HG03460 (cell line): ENCODE results near the gene SNRPB2.

ENCODE experiments used
- ATAC-seq: cut with Tn5 transposase; IDR thresholded peaks from one replicate; pipeline ENCODE4 v1.9.1; 2021; ENCODE audit not compliant: unreplicated experiment

Gene SNRPB2

GRCh38 chr20:16729565-16730460 is at the start of gene SNRPB2:
Gene SNRPB2, plus strand, starts transcription at chr20:16730026. Its CDS starts 1,677 bp downstream, at chr20:16731703.
- ATAC-seq = peak; percentile 98

- no peak for ATAC-seq
These were observed 45.4 kb upstream of the SNRPB2 start for GRCh38 chr20:16684416-16684815.

- ATAC-seq = no peak
These were observed 39.9 kb upstream of the SNRPB2 start for GRCh38 chr20:16689906-16690305.

DNA sequence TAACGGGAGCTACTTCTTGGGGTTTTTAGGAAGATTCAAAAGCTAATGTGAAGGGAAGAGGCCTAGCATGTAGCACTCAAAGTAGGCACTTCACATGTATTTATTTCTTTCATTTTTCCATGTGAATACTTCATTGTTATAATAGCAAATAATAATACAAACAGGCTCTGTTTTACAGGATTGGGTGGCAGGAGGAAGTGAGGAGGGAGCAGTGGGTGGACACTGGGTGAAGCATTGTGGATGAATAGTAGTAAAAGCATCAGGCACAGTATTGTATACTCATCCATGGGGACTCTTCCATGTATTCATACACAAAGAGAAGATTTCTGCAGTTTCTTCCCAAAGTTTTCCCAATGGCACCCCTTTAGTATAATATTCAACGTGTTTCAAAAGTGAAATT is 38.4 kb upstream of the SNRPB2 start:
- no peak for ATAC-seq

DNA sequence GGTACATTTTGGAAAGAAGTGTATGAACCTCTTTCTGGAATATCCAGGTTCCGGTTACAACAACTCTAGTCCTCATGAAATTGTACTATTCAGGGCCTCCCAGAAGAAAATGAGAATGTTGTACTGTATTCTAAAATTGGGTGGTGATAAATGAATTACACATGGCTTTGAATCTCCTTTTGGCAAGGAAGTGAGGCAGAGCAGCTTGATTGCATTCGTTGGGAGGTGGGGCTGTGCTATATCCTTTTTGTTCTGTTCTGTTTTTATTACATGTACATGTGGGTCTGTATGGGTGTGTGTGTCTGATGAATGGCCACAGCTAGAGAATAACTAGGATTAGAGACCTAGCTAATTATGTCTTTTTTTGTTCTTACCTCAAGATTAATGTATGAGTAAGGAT is 37.8 kb upstream of the SNRPB2 start:
- ATAC-seq = no peak

- no peak for ATAC-seq
These were observed 37.4 kb upstream of the SNRPB2 start for GRCh38 chr20:16692442-16692841.

GRCh38 chr20:16693278-16693677 is 36.5 kb upstream of the SNRPB2 start:
- ATAC-seq = no peak

DNA sequence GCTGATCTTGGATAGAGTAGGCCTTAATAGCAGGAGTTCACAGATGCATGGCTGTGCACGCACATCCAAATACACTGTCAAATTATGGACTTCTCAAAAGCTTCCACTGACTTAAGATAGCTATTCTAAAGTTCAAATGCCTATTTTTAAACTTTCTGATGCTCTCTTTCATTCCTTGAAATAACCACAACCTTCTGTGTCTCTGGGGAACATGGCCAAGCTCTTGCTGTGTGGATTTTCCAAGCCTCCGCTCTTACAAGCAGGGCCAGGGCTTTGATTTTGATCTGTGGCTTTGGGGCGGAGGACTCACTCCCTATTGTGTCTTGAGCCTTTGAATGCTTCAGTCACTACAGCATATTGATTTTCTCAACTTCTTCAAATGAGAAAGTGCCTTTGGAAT is 35.7 kb upstream of the SNRPB2 start:
- ATAC-seq = no peak

GRCh38 chr20:16695628-16696027 is 34.2 kb upstream of the SNRPB2 start:
- ATAC-seq = no peak

DNA sequence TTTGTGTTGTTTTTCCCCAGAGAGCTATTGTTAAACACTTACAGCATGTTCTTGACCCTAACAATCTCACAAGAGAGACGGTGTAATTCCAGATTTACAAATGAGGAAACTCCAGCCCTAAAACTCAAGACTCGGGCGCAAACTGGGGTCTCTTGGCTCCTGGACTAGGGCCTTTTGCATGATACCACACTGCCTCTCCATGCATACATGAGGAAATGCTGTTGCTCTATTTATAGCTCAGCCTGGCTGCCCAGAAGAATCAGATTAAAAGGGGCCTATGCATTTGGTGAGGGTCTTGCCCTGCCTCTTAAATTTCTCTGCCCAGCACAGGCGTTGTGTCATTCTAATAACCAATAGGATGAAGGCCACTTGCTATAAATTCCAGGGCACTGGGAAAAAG is 30.5 kb upstream of the SNRPB2 start:
- ATAC-seq = no peak

DNA sequence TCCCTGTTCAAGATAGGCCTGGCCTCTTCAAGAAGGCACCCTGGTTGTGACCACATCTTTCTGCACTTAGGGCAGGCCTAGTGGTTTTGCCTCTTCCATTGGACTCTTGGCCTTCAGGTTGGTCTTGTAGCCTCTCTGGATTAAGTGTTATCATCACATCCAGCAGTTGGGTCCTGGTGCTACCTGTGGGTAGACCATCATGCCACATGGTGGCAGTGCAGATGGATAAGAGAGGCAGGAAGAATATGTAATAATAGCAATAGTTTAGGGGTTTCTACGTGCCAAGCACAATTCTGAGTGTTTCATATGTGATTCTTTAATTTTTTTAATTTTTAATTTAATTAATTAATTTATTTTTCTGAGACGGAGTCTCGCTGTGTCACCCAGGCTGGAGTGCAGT is 28.5 kb upstream of the SNRPB2 start:
- ATAC-seq = no peak

DNA sequence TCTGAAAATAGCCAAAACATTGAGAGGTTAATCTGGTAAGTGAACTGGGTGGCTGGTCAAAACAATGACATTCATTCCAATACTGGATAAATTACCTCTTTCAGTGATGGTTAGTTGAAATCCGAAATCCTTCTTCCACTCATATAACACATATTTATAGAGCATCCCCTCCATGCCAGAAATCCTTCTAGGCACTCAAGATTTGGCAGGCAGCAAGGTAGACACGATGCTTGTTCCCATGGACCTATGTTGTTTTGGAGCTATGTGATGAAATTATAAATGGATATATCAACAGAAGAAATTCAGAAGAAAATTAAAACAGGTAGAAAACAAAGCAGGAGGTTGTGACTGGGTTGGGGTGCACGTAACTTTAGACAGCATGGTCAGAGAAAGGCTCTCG is 26.3 kb upstream of the SNRPB2 start:
- no peak for ATAC-seq

DNA sequence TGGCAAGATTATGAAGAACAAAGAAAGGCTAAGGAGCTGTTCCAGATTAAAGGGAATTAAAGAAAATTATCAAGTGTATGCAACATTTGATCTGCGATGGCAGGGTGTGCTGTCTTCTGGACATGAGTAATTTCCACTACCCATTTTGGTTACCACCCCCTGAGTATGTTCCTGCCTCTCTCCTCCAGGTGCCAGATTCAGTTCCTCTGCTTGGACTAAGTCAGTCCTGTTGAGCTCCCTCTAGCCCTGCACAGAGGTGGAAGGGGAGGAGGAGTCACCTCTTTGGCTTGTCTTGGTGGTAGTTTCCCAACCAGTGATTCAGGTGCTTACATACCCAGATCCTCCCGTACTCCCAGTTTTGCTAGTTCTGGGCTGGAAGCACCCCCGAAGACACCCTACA is 22.2 kb upstream of the SNRPB2 start:
- no peak for ATAC-seq

DNA sequence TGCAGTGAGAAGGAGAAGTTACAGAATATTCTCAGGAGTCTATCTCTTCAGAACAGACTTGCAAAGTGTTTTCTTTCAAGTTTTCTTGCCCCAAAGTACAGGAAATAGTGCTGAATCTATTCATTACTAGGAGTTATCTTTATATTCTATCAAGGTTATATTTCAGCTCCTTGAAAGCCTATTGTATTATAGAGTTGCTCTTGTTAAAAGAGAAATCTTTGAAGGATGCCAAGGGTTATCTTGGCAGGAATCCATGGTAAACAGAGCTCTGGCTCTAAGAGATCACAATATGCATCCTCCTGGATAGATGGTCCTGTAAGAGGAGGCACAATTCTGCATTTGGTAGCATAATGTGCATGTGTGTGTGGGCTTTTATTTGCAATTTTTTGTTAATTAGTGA is 21.2 kb upstream of the SNRPB2 start:
- ATAC-seq = no peak

DNA sequence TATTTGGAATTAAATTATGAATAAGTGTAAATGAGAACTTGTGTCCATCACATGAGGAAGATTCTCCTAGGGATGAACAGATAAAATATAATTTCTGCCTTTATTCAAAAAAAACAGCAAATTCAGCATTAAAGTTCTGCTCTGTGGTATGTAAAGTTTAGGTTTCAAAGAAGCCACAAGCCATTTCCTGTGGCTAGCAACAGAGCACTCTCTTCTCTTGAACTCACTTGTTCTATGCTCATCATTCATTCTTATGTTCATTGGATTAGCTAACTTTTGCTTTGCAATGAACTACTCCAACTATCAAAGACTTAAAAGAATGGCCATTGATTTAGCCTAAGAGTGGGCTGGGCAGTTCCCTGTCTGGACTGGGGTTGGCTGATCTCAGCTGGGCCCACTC is 20.8 kb upstream of the SNRPB2 start:
- ATAC-seq = peak; percentile 86

DNA sequence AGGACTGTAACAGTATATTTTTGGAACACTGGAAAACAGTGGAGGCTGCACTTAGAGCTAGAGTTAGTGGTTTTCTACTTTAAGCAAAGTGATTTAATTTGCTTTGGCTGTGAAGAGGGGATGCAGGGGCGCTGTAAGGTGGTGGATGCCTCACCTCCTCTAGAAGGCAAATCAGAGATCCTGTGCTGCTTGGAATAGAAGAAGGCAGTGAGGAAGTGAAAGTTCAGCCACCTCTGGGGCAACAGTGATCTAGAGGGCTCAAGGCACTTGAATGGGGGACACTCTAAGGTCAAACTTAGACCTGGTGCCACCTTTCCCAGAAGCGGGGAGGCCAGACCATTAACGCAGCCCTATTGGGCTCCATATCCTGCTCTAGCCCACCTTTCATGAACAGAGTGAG is 19.0 kb upstream of the SNRPB2 start:
- no peak for ATAC-seq

- no peak for ATAC-seq
These were observed 18.1 kb upstream of the SNRPB2 start for GRCh38 chr20:16711661-16712258.

DNA sequence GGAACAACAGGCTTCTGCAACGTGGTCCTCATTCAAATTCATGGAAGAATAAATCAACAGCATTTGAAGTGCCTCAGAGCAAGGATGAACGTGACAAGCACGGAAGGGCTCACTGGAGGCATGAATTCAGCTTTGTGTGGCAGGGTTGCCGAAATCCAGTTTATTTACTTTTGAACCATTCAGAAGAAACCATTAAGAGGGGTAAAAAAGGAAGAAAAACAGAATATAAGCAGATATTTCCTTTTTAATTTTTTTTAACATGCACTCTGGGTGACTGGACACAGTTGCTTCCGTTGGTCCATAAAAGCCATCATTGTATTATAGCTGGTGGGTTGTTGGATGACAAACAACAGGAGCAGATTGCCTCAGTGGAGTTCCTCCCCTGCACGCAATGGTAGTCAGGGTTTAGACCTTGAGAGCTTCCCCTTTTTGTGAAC is 17.3 kb upstream of the SNRPB2 start:
- ATAC-seq = no peak

DNA sequence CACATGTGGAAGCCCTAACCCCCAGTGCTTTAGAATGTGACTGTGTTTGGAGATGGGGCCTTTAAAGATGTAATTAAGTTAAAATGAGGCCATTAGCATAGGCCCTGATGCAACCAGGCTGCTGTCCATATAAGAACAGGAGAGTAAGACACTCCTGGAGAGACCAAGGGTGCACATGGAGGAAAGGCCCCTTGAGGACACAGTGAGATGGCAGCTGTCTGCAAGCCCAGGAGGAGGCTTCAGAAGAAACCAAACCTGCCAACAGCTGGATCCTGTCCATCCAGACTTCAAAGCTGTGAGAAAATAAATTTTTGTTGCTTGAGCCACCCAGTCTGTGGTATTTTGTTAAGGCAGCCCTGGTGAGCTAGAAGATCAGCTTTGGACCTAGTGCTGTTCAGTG is 16.8 kb upstream of the SNRPB2 start:
- no peak for ATAC-seq

DNA sequence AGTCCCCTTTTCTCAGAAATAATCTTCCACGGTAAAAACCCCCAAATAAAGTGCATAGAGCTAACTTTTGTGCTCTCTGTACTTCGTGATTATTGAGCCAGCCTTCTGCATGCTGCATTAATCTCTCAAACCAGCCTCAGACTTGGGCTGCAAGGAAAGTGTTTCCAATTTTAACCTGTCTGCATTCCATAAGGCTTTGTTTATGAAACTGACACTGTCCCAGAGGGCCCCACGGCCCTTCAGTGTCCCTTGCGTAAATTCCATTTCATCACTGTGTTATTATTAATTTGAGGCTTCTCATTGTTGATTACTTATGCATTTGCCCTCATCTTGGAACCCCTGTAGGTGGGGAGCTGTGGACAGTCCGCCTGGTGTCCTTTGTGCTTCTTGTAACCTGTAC is 15.6 kb upstream of the SNRPB2 start:
- no peak for ATAC-seq

DNA sequence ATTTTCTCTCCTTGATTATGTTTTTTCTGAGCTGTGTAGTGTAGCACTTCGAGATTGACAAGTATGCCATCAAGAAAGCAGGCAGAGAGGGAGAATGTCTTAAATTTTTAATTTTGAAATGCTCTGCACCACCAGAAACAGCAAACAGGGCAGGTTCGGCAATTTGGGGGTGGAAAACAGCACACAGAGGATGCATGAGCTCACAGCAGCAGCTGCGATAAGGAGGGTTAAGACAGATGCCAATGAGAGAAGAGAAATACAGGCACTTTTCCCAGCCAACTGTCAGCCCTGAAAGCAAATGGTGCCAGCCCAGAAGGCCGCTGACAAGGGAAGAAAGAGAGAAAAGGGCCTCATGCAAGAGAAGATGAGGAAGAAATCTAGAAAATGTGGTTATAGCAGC is 15.1 kb upstream of the SNRPB2 start:
- ATAC-seq = no peak

DNA sequence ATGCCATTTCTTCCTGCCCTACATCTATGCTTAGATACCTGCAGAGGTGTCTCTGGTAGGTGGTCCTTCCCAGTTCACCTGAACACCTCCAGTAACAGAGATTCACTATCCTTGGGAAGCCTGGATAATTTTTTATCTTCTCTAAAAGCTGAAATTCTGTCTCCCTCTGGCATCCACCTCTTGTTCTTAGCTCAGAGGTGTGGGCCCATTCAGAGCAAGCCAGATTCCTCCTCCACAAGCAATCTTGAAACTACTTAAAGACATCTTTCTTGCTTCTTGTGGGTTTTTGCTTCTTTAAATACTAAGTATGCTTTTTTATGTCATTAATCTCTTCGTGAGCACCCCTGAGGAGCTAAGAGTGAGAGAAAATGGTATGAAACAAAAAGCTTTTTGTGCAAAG is 10.4 kb upstream of the SNRPB2 start:
- ATAC-seq = no peak

- ATAC-seq = no peak
These were observed 746 bp upstream of the SNRPB2 start for GRCh38 chr20:16729080-16729479.
